M059J (cell line): ENCODE results near the gene APOA1. TPM values are rescaled to one million over a fixed set of nuclear protein-coding genes. Genes with fewer than 3 reads are reported as not detected.

Source experiments
- DNase-seq: peaks from one replicate; pipeline ENCODE4 v3.0.0-alpha.2; 2012; ENCODE audit warnings: low read depth
- total RNA-seq: library from RNA; depleted of rRNA; stranded (reverse); fragments of >200 nt; shearing (Covaris generic); gene quantifications from 2 replicates; pipeline ENCODE4 v1.2.3, GENCODE V29; 2014; rRNA removed

Gene APOA1
- not detected in 2 replicates for total RNA-seq

DNA sequence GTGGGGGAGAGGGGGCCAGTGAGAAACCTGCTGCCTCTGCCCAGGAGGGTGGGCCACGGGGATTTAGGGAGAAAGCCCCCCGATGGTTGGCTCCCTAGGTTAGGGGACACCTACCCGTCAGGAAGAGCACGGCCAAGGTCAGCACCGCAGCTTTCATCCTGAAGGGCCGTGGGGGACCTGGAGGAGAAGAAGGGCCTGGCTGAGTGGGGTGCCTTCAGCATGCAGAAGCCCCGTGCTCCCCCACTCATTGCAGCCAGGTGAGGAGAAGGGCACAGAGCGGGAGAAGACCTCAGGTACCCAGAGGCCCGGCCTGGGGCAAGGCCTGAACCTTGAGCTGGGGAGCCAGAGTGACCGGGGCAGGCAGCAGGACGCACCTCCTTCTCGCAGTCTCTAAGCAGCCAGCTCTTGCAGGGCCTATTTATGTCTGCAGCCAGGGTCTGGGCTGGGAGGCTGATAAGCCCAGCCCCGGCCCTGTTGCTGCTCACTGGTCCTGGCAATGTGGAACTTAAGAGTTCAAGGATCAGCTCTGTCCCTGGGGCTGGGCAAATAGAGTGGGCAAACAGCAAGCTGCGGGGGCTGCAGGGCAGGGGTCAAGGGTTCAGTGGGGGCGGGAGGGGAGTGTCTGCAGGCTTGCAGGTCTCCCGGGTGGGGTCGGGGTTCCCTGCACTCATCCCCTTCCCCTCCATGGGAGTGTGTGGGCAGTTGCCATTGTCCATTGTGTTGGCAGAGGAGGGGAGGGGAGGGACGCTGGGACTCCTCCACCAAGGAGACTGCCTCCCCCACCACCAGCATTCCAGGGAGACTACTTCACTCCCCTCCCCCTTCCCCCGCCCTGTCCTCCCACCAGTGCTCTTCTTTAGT lies at the start of gene APOA1:
TSS of gene APOA1 (minus strand) at position 392 of the 861 bp plus-strand sequence. CDS start at position 157, 235 bp downstream.
- DNase-seq, result no peak

- DNase-seq, result peak; percentile 11
Measured at GRCh38 chr11:116885951-116886655, 48.7 kb upstream of the APOA1 start.

DNA sequence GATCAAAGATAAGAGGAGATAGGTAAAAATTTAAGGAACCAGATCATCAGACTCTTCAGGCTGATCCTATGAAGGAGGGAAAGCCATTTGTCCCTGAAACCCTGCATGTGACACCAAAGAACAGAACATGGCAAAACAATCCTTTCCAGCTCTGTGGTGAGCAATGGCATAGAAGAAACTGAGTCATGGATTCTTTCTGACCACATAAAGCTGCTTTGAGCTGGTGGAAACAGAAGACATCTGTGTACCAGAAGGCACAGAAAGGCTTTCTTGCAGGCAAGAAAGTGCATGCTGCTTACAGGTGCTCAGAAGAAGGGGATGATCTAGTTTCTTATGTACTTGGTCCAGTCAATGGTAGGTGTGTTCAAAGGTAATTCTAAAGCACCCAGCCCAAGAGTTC lies 45.0 kb upstream of the APOA1 start:
- peak; percentile 74 for DNase-seq

GRCh38 chr11:116881143-116881542 lies 43.7 kb upstream of the APOA1 start:
- no peak for DNase-seq

- peak; percentile 74 for DNase-seq
Measured at GRCh38 chr11:116879800-116880625, 42.6 kb upstream of the APOA1 start.

DNA sequence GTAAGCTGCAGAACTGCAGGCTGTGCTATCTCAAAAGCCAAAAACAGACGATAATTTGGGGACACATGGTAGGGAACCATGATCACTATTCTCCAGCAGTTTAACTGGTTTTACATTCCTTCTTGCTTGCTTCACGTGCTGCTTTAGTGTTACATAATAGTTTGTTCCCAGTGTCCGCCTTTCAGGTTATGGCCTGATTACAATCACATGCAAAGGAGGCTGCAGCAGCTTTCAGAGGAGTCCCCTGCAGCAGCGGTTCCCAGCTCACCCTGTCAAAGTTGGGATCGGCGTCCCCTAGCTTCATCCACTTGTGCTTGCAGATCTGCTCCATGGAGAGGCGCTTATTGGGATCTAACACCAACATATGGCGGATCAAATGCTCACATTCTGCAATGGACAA lies 39.2 kb upstream of the APOA1 start:
- no peak for DNase-seq

GRCh38 chr11:116875194-116875593 lies 37.8 kb upstream of the APOA1 start:
- no peak for DNase-seq

DNA sequence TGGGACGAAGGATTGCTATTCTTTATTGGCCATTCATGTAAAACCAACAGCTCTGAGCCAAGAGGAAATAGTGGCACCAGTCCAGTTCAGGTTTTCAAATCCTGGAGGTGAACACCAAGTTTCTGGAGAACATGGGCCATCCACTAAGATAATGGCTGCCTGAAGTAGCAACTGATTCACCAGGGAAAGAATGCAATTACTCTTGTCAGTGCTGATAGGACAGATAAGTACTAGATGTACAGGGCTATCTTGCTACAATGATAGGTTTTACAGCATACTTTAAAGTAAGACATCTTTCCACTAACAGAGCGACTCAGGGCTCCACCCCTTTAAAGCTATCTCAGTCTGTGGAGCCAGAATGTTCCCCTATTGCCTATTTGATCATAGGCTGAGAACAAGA lies 36.8 kb upstream of the APOA1 start:
- peak; percentile 49 for DNase-seq

- no peak for DNase-seq
Measured at GRCh38 chr11:116873381-116873780, 36.0 kb upstream of the APOA1 start.

- peak; percentile 91 for DNase-seq
Measured at GRCh38 chr11:116871248-116871647, 33.8 kb upstream of the APOA1 start.

DNA sequence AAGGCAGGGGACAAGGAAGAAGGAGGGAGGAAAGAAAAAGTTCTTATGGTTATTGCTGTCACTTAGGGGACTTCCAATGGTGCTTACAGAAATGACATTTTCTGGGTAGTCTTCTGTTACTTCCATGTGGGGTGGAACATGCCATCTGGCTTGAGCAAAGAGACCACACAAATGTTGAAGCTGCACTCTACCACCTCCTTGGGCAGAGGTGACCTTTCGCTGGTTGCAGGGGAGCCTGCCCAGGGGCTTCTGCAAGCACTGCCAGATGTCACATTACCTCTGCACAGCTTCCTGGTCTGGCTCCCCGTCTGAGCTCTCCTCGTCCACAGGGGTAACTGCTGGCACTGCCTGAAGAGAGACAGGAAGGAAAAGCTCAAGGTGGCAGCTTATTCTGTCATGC lies 32.6 kb upstream of the APOA1 start:
- no peak for DNase-seq

DNA sequence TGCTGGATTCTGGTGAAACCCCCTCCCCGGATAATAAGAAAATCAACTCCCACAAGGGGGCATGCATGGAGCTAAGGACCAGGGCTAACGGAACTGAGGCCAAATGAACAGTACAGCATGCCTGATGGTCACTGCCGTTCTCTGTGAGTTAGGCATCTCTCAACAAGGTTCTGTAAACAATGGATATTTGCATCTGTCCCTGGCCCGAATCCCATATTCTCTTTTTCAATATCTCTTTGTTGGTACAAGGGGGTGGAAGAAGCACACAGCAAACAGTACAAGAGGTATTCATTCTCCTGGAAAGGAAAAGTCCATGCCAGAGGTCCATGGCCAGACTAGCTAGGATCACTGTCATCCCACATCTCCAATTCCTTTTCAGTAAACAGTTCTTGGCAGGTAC lies 32.2 kb upstream of the APOA1 start:
- DNase-seq, result no peak

GRCh38 chr11:116868066-116868465 lies 30.6 kb upstream of the APOA1 start:
- DNase-seq, result no peak

- DNase-seq, result no peak
Measured at GRCh38 chr11:116867619-116868018, 30.2 kb upstream of the APOA1 start.

- DNase-seq, result no peak
Measured at GRCh38 chr11:116866804-116867455, 29.5 kb upstream of the APOA1 start.

GRCh38 chr11:116865696-116866095 lies 28.3 kb upstream of the APOA1 start:
- no peak for DNase-seq

- no peak for DNase-seq
Measured at GRCh38 chr11:116864531-116864930, 27.1 kb upstream of the APOA1 start.

DNA sequence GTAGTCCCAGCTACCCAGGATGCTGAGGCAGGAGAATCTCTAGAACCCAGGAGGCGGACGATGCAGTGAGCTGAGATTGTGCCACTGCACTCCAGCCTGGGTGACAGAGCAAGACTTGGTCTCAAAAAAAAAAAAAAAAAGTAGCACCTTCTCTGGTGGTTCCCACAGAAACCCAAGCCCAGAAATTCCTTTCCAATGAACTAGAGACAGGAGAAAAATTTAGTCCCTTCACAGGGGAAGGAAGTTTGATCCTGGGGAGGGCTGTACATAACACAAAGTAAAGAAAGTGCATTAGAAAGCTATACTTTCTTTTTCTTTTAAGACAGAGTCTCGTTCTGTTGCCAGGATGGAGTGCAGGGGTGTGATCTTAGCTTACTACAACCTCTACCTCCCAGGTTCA lies 25.5 kb upstream of the APOA1 start:
- peak; percentile 39 for DNase-seq

DNA sequence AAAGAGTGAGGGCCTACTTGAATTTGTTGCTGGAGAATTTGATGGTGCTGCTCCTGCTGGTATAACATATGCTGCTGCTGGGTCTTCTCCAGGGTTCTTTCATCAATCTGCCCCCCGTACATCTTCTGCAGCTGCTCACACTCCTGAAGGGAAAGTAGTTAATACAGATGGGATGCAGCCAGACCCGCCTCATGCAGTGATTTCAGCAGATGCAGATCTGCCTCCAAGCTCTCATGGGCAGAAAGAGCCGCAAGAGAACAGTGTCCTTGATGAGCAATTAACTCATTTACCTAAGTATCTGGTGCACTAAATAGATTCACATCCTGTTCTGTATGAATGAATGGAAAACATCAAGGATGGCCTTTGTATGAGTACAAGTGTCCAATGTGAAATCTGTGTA lies 24.8 kb upstream of the APOA1 start:
- DNase-seq, result no peak

DNA sequence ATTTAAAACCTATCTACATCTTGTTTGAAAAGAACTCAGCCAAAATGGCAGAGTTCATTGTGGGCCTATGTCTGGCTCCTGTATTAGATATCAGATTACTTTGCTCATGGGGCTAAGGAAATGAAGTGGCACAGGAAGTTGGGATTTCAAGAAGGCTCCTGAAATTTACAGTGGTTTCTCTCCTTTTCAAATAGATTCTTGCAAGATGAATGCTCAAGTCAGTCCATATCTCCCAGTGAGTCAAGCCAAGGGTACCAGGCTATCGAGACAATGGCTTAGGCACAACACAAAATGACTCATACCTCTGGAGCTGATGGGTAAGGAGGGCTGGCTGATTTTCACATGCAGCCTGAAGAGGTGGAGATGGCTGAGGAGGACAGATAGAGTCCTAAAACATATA lies 24.1 kb upstream of the APOA1 start:
- DNase-seq, result peak; percentile 97

DNA sequence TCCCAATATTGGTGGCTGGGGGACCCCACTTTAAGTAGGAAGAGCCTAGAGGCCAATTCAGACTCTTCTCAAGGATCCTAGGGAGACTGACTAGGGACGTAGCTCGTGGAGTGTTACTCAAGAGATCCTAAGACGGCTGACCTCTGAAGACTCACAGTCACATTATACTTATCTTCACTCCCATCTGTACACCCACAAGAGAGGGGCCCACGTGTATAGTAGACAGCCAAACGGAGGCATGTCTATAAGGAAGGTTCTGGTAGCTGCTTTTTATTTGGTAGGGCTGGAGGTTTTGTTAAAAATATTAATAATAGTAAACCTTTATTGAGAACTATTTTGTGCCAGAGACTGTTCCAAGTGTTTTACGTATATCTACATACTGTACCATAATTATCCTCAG lies 22.9 kb upstream of the APOA1 start:
- DNase-seq, result no peak

- DNase-seq, result no peak
Measured at GRCh38 chr11:116859175-116859574, 21.8 kb upstream of the APOA1 start.
